Right renal cortex interstitium (tissue), 3 donors: ENCODE data around the gene RPP14. TPM values are rescaled to one million over a fixed set of nuclear protein-coding genes. Genes with fewer than 3 reads are reported as not detected.

Experiments
- DNase-seq, 3 donors: peaks; one replicate each; pipeline ENCODE4 v3.0.0-alpha.2; 2013; ENCODE audit warnings: low read depth in 3 of 3, low spot score in 2 of 3
- polyA plus RNA-seq, 3 donors: library from polyadenylated mRNA; unstranded; fragments of 120-200 nt; gene quantifications; one replicate each; pipeline ENCODE4 v1.2.1, GENCODE V29; 2013; ENCODE audit not compliant: insufficient read length in 3 of 3

The RPP14 gene
- polyA plus RNA-seq, 3 donors = 19.1 to 20.6 (median 19.7) TPM

DNA sequence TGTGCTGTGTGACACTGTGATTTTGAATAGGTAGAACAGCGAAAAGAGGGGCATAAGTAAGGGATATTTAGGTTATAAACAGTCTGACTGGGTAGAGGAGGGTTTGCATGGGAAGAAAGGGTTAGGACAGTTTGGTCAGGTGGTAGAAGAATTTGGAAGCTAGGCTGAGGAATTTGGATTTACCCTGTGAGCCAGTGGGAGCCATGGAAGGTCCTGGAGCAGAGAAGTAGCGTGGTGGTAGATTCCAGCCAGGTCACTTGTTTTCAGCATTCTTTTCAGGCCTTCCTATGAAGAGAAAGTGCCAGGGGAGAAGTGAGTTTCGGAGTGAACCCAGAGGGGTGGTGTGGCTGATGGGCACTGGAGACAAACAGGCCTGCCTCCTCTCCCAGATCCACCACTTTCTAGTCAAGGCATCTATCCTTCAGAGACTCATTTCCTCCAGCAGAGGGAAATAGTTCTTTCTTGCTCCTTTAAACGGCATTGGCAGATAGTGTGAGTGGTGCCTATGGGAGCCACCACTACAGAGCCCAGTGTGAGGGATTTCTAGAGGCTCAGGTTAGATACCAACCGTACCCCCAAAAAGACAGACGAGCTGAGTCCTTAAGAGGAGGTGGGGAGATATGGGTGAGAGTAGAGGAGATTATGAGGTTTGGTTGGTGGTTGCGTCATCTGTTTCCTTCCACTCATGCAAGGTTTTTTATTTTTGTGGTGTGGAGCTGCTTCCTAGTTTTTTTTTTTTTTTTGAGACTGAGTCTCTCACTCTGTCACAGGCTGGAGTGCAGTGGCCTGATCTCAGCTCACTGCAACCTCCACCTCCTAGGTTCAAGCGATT, 47.9 kb downstream of the RPP14 start:
- no peak for DNase-seq

DNA sequence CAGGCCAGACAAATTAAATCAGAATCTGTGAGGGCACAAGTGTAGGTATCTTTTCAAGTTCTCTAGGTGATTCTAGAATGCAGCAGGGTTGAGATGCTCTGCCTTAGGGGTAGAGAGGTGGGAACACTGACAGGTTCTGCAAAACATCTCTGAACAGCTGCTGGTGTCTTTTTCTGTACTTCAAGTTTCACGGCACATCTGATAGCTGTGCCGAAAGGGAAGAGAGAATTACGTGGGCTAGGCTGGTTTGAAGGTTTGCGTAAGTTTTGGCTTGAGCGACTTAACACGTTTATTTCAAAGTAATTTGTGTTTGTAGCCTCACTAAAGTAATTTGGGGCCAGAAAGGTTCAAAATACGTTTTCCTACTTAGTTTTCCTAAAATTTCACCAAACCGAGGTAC, 49.1 kb downstream of the RPP14 start:
- no peak for DNase-seq

DNA sequence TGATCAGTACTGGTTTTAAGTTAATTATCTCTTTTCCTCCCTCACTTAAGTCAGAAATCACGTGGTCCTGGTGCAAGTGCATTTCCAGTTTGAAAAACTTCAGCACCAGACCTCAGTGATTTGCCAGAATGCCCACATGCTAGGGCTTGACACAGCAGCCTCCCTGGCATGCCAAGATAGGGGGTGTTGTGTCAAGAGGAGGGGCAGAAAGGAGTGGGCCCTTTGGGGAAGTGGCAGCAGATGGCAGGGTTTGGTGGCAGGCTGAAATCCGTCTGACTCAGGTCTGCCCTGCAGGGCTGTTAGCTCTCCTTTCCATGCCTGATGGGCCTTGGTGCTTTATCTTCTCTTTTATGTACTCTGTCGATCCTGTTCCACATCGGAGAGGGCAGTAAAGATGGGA, 50.0 kb downstream of the RPP14 start:
- no peak for DNase-seq

DNA sequence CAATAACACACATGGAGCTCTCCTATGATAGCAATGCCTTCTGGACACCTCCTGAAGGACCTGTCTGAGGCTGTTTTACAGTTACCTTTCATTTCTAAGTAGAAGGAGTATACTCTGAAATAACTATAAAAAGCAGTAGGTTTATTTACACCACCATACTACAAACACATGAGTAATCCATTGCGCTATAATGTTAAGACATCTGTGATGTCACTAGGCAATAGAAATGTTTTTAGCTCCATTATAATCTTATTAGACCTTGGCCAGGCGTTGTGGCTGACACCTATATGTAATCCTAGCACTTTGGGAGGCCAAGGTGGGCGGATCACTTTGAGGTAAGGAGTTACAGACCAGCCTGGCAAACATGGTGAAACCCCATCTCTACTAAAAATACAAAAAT, 51.4 kb downstream of the RPP14 start:
- no peak for DNase-seq

- no peak for DNase-seq
Measured at GRCh38 chr3:58358092-58358491, 52.0 kb downstream of the RPP14 start.

DNA sequence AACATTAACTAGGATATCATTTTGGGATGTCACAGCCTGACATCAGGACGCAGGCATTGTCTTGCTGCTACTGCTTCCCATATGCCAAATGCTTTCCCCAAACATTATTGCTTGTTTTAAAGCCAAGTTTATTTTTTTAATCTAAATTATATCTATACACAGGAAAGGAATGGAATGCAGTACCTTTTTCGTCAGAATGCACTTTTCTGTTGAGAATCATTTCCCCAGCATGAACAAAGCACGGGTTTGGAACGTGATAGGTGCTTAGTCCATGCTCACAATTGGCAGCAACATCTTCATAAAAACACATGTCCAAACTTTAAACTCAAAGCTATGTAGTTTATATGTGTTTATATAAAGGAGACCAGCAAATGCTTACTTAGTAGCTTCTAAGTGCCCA, 52.8 kb downstream of the RPP14 start:
- DNase-seq = no peak

GRCh38 chr3:58359621-58360020, 53.6 kb downstream of the RPP14 start:
- no peak for DNase-seq

DNA sequence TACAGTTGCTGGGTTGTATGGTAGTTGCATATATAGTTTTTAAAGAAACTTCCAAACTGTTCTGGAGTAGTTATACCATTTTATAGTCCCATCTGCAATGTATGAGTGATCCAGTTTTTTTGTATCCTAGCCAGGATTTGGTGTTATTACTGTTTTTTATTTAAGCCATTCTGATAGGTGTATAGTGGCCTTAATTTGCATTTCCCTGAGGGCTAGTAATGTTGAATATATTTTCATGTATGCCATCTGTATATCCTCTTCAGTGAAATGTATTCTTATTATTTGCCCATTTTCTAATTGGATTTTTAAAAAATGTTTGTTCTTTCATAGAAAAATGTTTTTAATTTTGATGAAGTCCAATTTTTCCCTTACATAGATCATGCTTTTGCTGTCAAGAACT, 55.8 kb downstream of the RPP14 start:
- no peak for DNase-seq

DNA sequence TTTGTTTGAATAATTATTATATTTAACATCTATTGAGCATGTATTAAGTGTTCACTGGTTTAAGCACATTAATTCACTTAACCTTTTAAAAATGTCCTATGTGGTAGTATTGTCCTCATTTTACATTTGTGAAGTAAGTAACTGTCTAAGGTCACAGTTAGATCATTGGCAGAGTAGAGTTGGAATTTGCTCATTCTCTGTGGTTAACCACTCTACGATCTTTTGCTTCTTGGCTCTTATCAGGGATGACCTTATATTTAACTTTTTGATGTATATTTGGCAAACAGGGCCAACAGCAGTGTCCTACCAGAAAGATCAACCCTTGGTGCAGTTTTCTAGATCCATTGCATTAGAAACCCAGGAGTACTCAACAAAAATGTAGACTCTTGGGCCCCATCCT, 60.7 kb downstream of the RPP14 start:
- no peak for DNase-seq

DNA sequence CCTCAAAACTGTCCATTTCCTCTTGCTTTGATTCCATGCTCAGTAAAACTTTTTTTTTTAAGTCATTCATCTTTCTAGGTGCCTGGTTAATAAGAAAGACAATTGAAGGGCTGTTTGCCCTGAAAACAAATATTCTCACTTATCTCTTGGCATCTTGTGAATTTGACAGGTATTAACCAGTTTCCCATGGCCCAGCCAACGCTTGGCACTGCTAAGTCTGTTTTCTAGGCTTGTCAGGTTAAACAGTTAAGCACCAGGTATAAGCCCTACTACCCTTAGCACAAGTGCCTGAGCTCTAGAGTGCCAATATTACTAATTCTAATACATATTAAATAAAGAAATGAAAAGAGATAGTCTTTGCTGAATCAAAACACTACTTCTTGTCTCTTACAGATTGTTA, 63.0 kb downstream of the RPP14 start:
- DNase-seq = no peak

Other genes starting within 250 kb of the RPP14 start
- gene DNASE1L3, start 95.3 kb upstream of the RPP14 start, polyA plus RNA-seq = 10 to 100 TPM in 1 of 3 donors, 1 to 10 TPM in 2; 4.3 to 14.0 (median 4.5) TPM
- 10 to 100 TPM; 10.2 to 12.2 (median 10.9) TPM for gene ABHD6, start 68.5 kb upstream of the RPP14 start, polyA plus RNA-seq
- 10 to 100 TPM; 14.5 to 18.9 (median 15.6) TPM for gene HTD2, start 275 bp downstream of the RPP14 start, polyA plus RNA-seq
- gene PXK, start 26.6 kb downstream of the RPP14 start, polyA plus RNA-seq = 10 to 100 TPM; 26.6 to 27.6 (median 27.1) TPM
- gene PDHB, start 127.6 kb downstream of the RPP14 start, polyA plus RNA-seq = 100 to 1,000 TPM; 123 to 130 (median 128) TPM
- 10 to 100 TPM; 31.4 to 35.4 (median 31.9) TPM for gene KCTD6, start 185.9 kb downstream of the RPP14 start, polyA plus RNA-seq
- gene ACOX2, start 230.9 kb downstream of the RPP14 start, polyA plus RNA-seq = 10 to 100 TPM; 38.7 to 45.8 (median 40.8) TPM